ENCODE results near the gene DRAP1.

- TF ChIP-seq CTCF (IDR thresholded peaks at IDR 0.05) (no peak), POLR2AphosphoS5 (IDR thresholded peaks at IDR 0.05; ENCODE audit: insufficient read depth in 1 of 2, low read depth in 1 of 2) (no peak), POLR2A (IDR thresholded peaks at IDR 0.05) (no peak)
These were observed 48.9 kb upstream of the DRAP1 start for GRCh38 chr11:65870307-65870658.
